ENCODE results near the gene UROC1.

Gene UROC1

GRCh38 chr3:126496894-126497850 lies 20.4 kb downstream of the UROC1 start:
- no peak for DNase-seq (ENCODE audit: low read depth in 3 of 3, low spot score in 1 of 3)

GRCh38 chr3:126495786-126496185 lies 21.8 kb downstream of the UROC1 start:
- DNase-seq (ENCODE audit: low read depth in 3 of 3, low spot score in 1 of 3): no peak

- DNase-seq (ENCODE audit: low read depth in 3 of 3, low spot score in 1 of 3): no peak
Observed at GRCh38 chr3:126494970-126495230, 22.7 kb downstream of the UROC1 start.

GRCh38 chr3:126494204-126494969 lies 23.2 kb downstream of the UROC1 start:
- no peak for DNase-seq (ENCODE audit: low read depth in 3 of 3, low spot score in 1 of 3)

- DNase-seq (ENCODE audit: low read depth in 3 of 3, low spot score in 1 of 3): no peak
Observed at GRCh38 chr3:126493739-126494138, 23.8 kb downstream of the UROC1 start.

GRCh38 chr3:126493051-126493450 lies 24.5 kb downstream of the UROC1 start:
- no peak for DNase-seq (ENCODE audit: low read depth in 3 of 3, low spot score in 1 of 3)

GRCh38 chr3:126491221-126492013 lies 26.2 kb downstream of the UROC1 start:
- DNase-seq (ENCODE audit: low read depth in 3 of 3, low spot score in 1 of 3): no peak

GRCh38 chr3:126490619-126491018 lies 27.0 kb downstream of the UROC1 start:
- no peak for DNase-seq (ENCODE audit: low read depth in 3 of 3, low spot score in 1 of 3)

GRCh38 chr3:126488886-126489569 lies 28.5 kb downstream of the UROC1 start:
- DNase-seq (ENCODE audit: low read depth in 3 of 3, low spot score in 1 of 3): no peak

- no peak for DNase-seq (ENCODE audit: low read depth in 3 of 3, low spot score in 1 of 3)
Observed at GRCh38 chr3:126488185-126488584, 29.4 kb downstream of the UROC1 start.

- no peak for DNase-seq (ENCODE audit: low read depth in 3 of 3, low spot score in 1 of 3)
Observed at GRCh38 chr3:126487151-126487771, 30.3 kb downstream of the UROC1 start.

- DNase-seq (ENCODE audit: low read depth in 3 of 3, low spot score in 1 of 3): no peak
Observed at GRCh38 chr3:126486360-126486847, 31.2 kb downstream of the UROC1 start.

- no peak for DNase-seq (ENCODE audit: low read depth in 3 of 3, low spot score in 1 of 3)
Observed at GRCh38 chr3:126485956-126486355, 31.6 kb downstream of the UROC1 start.

GRCh38 chr3:126485176-126485897 lies 32.2 kb downstream of the UROC1 start:
- no peak for DNase-seq (ENCODE audit: low read depth in 3 of 3, low spot score in 1 of 3)

GRCh38 chr3:126484662-126485061 lies 32.9 kb downstream of the UROC1 start:
- DNase-seq (ENCODE audit: low read depth in 3 of 3, low spot score in 1 of 3): no peak

- DNase-seq (ENCODE audit: low read depth in 3 of 3, low spot score in 1 of 3): no peak
Observed at GRCh38 chr3:126484148-126484547, 33.4 kb downstream of the UROC1 start.

- no peak for DNase-seq (ENCODE audit: low read depth in 3 of 3, low spot score in 1 of 3)
Observed at GRCh38 chr3:126483321-126483761, 34.2 kb downstream of the UROC1 start.

- no peak for DNase-seq (ENCODE audit: low read depth in 3 of 3, low spot score in 1 of 3)
Observed at GRCh38 chr3:126482503-126483255, 34.9 kb downstream of the UROC1 start.
